Measurements from ENCODE around the gene PAK2.
"Not testable (repeated sequence)": the region's sequence is repeated elsewhere in the genome, so short reads cannot be mapped to it uniquely, and the experiment has no call there.

Gene PAK2

GRCh38 chr3:196739671-196740480, at the start of gene PAK2:
PAK2 (plus strand) TSS chr3:196739857; CDS start chr3:196782647, 42,790 bp downstream.
- peak; percentile 91 for DNase-seq

- DNase-seq = no peak
Observed at GRCh38 chr3:196689941-196690660, 49.6 kb upstream of the PAK2 start.

- DNase-seq = no peak
Observed at GRCh38 chr3:196691386-196691785, 48.3 kb upstream of the PAK2 start.

GRCh38 chr3:196694202-196694638, 45.4 kb upstream of the PAK2 start:
- DNase-seq = peak; percentile 49

GRCh38 chr3:196694941-196695848, 44.5 kb upstream of the PAK2 start:
- DNase-seq = no peak

- DNase-seq = no peak
Observed at GRCh38 chr3:196695849-196696226, 43.8 kb upstream of the PAK2 start.

- DNase-seq = no peak
Observed at GRCh38 chr3:196697270-196697669, 42.4 kb upstream of the PAK2 start.

- no peak for DNase-seq
Observed at GRCh38 chr3:196699749-196700148, 39.9 kb upstream of the PAK2 start.

GRCh38 chr3:196700801-196701200, 38.9 kb upstream of the PAK2 start:
- no peak for DNase-seq

- DNase-seq = no peak
Observed at GRCh38 chr3:196706327-196706726, 33.3 kb upstream of the PAK2 start.

GRCh38 chr3:196706731-196707130, 32.9 kb upstream of the PAK2 start:
- DNase-seq = no peak

- no peak for DNase-seq
Observed at GRCh38 chr3:196707566-196707965, 32.1 kb upstream of the PAK2 start.

- DNase-seq = no peak
Observed at GRCh38 chr3:196708467-196708866, 31.2 kb upstream of the PAK2 start.

GRCh38 chr3:196711838-196712513, 27.7 kb upstream of the PAK2 start, which contains the start of the genes CEP19 and PIGX:
CEP19 (minus strand) TSS chr3:196712250; CDS start chr3:196708657, 3,593 bp downstream.
PIGX (plus strand) TSS chr3:196712377.
- peak; percentile 86 for DNase-seq

GRCh38 chr3:196712514-196713413, 26.9 kb upstream of the PAK2 start:
- DNase-seq = peak; percentile 52

- DNase-seq = not testable (repeated sequence)
Observed at GRCh38 chr3:196717162-196717561, 22.5 kb upstream of the PAK2 start.

- DNase-seq = no peak
Observed at GRCh38 chr3:196721097-196721496, 18.6 kb upstream of the PAK2 start.

- DNase-seq = no peak
Observed at GRCh38 chr3:196726788-196727675, 12.6 kb upstream of the PAK2 start.

GRCh38 chr3:196735751-196736150, 3.9 kb upstream of the PAK2 start:
- DNase-seq = no peak

Data from OCI-M1 (cell line).